GM18498 (cell line): Measurements from ENCODE around the gene IFI35.

ENCODE experiments used
- ATAC-seq: cut with Tn5 transposase; IDR thresholded peaks from one replicate; pipeline ENCODE4 v1.9.1; 2021; ENCODE audit warnings: mild to moderate bottlenecking, moderate library complexity; ENCODE audit not compliant: unreplicated experiment

Gene IFI35

DNA sequence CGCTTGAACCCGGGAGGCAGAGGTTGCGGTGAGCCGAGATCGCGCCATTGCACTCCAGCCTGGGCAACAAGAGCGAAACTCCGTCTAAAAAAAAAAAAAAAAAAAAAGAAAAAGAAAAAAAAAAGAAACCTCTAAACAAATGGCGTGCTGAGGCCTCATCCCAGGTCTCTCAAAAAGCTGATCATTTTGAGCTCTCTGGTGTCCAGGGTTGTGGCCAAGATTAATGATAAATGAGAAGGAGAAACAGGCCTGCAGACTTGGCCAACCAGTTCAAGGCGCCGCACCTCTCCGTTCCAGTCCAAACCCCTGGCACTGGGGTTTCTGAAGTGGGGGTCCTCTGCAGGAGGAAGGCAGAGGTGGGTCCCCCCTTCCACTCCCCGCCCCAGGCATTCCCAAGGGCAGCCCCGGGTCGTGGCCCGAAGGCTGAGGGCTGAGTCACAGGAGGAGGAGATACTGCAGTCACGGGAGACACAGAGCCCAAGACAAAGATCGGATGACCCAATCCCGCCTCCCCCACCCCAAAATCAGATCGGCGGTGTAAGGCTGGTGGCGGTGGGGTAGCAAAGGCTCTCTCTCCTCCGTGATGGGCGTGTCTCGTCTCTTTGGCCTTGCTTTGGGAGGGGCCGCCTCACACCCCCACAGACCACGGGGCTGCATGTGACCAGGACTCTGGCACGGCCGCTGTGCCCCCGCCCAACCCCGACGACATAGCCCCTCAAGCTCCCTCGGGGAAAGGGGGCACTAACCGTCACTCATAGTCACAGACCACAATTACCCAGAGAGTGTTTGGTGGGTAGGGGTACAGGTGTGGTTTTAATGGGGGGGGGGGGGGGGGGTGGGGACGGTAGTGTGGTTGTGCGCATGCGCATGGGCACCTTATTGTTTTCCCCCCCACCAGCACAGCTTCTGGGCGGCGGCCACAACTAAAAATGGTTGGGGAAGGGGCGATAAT, 14.5 kb downstream of the IFI35 start:
- ATAC-seq: no peak

DNA sequence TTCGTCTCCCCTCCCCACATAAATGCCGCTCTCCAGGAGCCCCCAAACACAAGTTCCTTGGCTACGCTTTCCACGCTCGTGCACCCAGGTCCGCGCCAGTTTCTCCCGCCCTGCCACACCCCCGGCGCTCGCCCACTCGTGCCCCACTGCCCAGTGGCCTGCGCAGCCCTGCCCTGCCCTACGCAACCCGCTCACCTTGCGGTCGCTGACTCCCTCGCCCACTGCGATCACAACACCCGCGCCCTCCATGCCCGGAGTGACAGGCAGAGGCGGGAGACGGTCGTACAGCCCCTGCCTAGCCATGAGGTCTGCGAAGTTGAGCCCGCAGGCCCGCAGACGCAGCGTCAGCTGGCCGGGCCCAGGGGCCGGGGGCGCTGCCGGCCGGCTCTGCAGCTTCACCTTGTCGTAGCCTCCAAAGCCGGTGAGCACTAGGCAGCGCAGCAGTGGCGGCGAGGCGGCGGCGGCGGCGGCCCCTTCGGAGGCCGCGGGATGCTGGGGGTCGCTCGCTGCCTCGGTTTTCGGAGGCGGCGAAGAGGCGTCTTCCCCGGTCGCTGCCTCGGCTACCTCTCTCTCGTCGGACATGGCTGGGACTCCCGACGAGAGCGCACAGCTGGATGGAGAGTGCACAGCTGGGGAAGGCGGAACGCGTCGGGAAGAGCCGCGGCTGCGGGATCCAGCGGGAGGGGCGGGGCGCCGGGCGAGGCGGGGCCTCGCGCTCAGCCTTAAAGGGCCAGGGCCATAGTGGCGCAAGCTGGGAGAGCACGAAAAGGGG, 15.3 kb downstream of the IFI35 start, which contains the start of gene VAT1:
VAT1 (minus strand) TSS at position 645 of the 772 bp plus-strand sequence; CDS start at position 582, 63 bp downstream.
- peak; percentile 50 for ATAC-seq

DNA sequence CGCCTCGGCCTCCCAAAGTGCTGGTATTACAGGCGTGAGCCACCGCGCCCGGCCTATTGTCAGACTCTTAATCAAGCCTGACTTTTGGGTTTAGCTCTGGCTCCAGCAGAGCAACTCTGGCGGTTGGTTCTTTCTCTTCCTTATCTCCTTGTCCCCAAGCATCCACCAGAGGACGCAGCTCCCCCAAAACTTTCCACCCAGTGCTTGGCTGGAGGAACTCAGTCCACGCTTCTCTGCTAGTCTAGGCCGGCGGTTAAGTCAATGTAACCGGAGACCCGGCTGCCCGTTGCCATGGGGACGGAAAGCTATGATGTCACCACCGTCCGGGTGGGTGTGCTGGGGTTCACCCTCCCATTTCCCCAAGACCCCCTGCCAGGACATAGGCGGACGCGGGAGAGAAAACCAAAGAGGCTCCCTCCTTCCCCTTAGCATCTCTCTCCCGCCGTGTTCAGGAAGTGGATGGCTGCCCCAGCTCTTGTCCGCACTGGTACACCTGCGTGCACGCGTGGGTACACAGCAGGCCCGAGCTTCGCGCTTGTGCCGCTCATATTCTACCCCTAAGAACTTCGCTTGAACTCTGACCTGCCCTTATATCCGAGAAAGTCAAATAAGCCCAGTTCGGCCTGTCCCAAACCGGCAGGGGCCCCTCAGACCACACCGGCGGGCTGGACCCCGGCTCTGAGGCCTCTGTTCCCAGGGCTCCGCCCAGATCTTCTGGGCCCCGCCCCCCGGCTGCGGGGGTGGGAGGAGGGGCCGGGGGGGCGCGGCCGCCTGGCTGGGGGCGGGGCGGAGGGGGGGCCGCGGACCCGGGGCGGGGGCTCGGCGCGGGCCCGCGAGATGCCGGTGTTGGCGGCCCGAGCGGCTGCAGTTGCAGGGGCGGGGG, 18.1 kb downstream of the IFI35 start, which contains the start of gene RND2:
RND2 (plus strand) TSS at position 825 of the 883 bp plus-strand sequence. CDS start 117 bp downstream, outside the sequence.
- peak; percentile 49 for ATAC-seq

DNA sequence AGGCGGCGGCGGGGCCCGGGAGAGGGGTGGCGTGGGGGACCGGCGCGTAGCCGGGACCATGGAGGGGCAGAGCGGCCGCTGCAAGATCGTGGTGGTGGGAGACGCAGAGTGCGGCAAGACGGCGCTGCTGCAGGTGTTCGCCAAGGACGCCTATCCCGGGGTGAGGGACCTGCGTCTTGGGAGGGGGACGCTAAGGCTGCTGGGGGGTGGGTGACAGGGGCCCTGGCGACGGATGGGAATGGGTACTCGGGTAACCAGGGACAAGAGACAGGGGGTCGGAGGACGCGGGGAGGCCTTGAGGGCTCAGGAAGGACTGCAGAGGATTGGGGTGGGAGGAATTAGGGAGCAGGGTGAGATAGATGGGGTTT, 18.7 kb downstream of the IFI35 start:
- ATAC-seq: no peak

DNA sequence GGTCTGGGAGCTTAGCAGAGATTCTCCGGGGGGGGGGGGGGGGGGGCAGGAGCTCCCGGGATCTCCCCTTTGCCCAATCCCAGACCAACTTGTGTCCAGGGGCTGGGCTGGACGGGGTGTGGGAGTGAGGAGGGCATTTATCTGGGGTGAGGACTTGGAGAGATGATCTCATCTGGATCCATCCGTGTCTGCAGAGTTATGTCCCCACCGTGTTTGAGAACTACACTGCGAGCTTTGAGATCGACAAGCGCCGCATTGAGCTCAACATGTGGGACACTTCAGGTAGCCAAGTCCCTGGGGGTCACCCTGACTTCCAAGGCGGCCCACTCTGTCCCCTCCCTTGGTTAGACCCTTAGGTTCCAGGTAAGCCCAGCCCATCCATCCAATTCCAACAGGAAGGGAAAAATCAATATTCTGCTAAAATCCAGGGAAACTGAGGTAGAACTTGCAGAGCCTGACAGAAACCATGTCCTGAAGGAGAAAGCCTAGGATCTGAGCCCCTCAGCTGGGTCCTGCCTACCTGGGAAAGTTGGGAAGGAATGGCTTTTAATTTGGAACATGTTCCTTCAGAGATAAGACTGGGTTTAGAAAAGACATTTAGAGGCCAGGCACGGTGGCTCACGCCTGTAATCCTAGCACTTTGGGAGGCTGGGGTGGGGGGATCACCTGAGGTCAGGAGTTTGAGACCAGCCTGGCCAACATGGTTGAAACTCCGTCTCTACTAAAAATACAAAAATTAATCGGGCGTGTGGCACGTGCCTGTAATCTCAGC, 19.4 kb downstream of the IFI35 start:
- ATAC-seq: no peak

DNA sequence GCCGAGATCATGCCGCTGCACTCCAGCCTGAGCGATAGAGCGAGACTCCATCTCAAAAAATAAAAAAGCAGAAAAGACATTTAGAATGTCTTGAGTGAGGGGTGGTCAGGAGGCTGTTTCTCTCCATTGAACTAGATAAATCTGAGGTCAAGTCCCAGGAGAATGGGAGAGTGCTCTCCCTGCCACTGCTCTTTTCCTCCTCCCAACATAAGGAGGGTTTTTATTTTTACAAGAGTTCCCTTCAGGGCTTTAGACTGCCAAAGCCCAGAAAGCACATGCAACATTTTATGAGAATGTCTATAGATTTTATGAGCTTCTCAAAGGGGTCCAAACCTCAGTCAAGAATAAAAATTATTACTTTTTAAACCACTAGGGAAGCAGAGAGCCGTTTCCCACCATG, 20.0 kb downstream of the IFI35 start:
- ATAC-seq: no peak

DNA sequence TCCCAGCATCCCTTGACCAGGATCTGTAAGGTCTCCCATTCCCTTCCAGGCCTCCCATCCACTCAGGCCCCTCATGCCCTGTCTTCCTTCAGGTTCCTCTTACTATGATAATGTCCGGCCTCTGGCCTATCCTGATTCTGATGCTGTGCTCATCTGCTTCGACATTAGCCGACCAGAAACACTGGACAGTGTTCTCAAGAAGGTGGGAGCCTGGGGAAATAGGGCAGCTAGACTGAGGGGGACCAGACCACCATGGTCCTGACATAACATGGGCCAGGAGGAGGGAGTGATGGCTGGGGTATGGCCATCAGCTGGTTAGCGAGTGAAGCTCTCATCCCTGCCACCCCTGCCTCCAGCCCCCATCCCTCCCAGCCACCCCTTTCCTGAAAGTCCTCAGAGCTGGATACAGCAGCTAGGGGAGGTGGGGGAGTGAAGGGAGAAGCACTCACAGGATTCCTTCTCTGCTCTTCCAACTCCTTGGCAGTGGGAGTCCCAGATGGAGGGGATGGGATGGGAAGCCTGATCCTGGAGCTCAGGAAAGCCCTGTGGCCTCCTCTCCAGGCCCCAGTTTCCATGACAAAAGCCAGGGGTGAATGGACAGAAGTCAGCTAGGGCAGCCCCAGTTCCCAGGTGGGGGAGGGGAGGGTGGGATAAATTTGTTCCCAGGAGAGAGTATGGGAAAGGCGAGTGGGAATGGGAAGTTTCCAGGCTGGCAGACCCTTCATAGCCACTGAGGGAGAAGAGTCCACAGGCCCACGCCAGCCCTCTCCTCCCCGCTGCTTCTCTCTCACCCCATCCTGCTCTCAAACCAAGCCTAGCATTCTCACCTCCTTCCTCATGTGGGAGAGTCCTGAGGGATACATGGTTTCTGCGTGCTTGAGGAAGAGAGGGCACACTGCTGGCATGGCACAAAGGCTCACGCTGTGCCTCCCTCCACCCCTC, 20.8 kb downstream of the IFI35 start:
- ATAC-seq: no peak

DNA sequence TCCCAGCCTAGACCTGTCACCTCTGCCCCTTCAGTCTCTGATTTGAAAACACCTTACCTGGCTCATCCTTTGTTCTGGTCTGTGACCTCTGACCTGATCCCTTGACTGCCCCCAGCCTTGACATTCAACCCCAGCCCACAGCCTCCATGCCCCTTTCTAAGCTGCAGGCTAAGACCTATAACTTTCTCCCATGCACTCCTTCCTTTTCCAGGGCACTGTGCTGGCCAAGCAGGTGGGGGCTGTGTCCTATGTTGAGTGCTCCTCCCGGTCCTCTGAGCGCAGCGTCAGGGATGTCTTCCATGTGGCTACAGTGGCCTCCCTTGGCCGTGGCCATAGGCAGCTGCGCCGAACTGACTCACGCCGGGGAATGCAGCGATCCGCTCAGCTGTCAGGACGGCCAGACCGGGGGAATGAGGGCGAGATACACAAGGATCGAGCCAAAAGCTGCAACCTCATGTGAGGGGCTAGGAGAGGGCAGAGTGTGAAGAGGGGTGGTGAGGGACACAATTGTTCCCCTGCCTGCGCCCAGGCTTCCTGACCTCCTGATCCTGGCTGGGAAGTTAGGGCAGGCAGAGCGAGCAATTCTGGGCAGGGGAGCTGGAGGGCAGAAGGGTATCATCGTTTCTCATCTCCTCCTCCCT, 21.8 kb downstream of the IFI35 start:
- no peak for ATAC-seq

DNA sequence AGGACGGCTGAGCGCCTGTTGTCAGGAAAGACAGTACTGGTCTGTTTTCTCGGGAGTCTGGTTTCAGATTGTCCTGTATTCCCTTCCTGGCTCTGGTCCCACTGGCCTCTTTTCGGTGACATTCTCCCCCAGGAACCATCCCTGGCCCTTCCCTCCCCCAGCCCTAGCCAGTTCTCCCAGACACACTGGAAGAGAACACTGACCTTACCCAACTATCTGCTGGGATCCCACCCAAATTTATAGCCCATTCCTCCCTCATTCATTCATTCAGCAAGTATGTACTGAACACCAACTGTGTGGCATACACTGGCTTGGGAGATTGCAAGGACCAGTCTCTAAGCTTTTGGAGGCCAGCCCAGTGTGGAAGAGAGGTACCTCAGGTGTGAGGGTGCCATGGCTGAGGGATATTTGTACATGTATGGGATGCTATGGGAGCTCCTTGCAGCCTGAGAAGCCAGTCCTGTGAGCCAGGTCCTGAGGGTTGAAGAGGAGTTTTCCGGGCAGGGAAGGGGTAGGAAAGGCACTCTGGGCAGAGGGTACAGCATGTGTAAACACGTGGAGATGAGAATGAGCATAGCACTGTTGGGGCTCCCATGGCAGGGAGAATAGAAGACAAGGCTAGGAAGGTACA, 23.7 kb downstream of the IFI35 start:
- no peak for ATAC-seq

DNA sequence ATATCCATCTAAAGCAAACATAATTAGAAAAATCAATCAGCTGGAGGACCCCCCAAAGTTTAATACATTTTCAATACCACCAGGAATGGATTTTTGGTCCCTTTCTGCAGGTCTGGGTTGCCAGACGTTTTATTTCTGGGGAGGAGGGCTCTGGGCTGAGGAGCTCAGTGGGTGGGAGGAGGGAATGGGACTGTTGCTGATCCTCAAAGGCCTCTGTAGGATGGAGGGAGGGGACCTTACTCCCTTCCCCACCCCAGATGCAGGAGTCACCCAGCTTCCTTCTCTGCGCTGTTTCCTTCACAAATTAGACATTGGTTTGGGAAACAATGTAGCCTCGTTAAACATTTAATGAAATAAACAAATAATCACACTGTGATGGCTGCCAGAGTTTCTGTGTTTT, 25.1 kb downstream of the IFI35 start:
- no peak for ATAC-seq

DNA sequence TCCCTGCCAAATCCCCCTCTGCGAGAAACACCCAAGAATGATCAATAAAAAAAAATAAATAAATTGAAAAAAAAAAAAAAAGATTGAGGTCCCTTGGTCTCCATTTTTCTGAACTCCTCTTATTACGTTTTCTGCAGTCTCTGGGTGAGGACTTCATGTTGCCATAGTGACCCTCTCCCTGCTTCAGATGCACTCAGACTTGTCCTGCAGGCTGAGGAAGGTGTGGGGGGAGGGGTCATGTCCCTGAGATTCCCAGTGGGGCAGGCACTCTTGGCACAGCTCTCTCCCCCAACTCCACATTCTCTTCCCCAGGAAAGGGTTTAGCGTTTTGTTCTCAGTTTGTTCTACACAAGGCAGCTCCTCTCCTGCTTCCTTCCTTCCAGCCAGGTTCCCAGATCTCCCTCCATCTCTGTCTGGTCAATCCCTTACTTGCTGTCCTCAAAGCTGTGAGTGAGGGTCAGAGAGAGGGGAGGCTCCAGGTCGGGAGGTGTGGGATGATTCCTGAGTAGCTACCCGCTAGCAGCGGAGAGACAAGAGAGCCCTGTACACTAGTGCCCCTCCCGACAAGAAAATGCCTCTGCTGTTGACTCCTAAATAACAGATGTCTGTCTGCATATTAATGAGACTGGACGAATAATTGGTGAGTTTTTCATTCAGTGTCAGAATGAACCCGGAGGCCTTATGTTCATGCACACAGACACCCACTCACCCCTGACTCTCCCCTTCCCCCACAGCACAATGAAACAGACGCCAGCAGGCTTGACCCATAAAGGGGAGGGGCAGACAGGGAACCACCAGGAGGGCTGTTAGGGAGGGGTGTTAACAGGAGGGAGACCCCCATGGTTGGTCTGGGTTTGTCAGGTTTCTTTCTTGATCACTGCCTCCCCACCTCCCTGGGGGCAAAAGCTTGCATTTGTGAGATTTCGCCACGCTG, 27.6 kb downstream of the IFI35 start:
- ATAC-seq: no peak

DNA sequence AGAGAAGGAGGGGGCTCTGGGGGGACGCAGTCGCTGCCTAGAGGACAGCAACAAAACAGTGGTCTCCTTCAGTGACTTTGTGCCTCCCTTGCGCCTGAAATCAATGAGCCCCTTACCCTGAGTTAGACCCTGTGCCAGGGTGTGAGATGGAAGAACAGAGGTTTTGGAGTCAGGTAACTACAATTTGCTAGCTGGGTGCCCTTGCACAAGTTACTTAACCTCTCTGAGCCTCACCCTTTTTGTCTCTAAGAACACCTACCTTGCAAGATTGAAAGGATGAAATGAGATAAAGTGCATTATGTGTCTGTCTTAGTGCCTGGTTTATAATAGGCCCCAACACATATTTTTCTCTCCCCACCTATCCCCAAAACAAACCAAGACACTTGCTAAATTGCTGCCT, 28.3 kb downstream of the IFI35 start:
- ATAC-seq: no peak

DNA sequence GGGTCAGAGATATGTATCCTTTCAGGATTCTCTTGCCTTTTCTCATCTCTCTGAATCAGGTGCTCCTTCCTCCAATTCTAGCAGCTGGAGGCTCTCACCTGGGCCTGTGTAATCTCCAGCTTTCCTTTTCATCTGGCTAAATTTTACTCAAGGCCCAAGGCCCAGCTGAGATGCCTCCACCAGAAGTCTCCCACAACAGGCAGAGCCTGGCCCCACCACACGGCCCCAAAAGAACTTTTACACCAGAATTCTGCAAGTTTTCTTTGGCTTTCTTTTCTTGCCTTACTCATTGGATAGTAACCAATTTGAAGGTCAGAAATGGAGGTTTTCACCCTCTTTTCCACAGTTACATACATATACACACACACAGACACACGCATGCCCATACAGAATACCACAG, 33.1 kb downstream of the IFI35 start:
- no peak for ATAC-seq

DNA sequence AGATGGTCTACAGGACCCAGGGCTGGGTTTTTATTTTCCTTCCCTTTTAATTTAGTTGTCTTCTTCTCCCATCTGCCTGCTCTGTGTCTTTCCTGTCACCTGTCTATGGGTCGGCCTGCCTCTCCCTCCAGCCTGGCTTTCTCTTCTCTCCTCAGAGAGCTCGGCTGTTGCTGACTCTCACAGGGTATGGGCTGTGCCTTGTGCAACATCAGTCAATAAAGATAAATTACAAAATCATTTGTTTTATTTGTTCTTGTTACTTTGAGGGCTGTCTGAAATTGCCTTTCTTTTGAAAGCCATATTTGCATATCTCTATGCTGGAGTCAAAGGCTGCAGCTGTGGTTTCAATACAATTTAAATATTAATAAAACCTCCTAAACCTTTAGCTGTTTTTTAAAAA, 34.1 kb downstream of the IFI35 start:
- ATAC-seq: no peak

DNA sequence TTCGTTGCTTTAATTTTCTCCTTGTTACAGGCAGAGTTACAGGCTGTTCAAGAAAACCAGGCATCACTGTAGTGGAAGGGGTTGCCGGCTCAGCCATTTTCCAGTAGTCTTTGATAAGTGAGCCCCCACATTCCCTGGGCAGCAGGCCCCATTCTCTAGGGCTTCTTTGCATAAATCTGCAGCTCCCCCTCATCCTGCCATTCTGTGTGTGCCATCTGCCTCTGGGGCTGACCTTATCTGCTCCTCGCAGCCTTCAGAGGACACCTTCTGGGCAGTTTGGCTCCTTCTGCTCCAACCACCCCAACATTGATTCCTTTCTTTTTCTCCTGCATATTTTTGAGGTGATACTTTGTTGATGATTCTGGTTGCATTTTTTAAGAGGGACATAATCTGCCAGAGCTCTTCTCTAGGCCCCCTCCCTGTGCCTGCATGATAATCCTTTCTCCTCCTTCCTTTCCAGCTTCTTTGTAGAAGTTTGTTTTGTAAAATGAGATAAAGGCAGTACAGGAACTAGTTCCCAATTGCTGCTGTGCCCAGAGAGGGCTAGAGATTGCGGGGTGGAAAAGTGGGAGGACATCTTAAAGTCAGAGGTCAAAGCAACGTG, 35.5 kb downstream of the IFI35 start:
- no peak for ATAC-seq

DNA sequence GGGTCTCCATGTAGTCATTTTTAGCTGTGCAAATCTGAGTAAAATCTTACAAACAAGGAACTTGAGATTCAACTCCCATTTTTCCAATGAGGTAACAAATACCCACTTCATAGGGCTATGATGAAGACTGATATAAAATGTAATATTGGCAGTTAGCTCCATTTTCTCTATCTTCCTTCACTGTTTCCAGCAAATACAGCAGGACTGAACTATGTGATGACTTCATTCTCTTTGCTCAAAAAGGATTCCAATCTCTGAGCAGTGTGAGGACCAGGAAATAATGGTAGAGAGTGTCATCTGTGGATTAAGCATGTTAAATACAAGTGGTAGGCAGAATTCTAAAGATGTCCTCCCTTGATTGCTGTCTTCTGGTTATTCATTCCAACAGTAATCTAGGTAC, 36.7 kb downstream of the IFI35 start:
- no peak for ATAC-seq

DNA sequence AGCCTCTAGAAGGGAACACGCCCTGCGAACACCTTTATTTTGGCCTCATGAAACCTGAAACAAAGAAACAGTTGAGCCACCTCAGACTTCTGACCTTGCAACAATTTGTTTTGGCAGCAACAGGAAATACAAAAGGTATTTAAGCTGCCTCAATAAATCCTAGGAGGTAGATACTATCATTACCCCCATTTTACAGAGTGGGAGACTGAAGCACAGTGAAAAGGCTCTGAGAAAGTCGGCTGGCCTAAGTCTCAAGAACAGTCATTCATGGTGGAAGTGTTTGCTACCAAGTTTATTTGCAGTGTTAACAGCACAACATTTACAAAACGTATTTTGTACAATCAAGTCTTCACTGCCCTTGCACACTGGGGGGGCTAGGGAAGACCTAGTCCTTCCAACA, 37.4 kb downstream of the IFI35 start:
- ATAC-seq: no peak
